Lower leg skin (tissue), 4 donors: ENCODE measurements around the gene BPI. TPM values are rescaled to one million over a fixed set of nuclear protein-coding genes. Genes with fewer than 3 reads are reported as not detected.
"Not testable (repeated sequence)": the region's sequence is repeated elsewhere in the genome, so short reads cannot be mapped to it uniquely, and the experiment has no call there.

Experiments
- DNase-seq, 2 donors: peaks; one replicate each; pipeline ENCODE4 v3.0.0-alpha.2; 2019; ENCODE audit warnings: low spot score in 2 of 2
- H3K4me3 ChIP-seq: fragments of 200-600 bp; sonication (generic); 2 replicates; pipeline ENCODE4 v1.5.1; 2017; ENCODE audit warnings: mild to moderate bottlenecking, low read depth; ENCODE audit not compliant: poor library complexity, severe bottlenecking
- CTCF ChIP-seq, 3 donors: fragments of 450-650 bp; IDR thresholded peaks; one replicate each; pipeline ENCODE4 v1.5.1; 2016; ENCODE audit warnings: antibody characterized with exemption in 3 of 3, mild to moderate bottlenecking in 3 of 3, moderate library complexity in 2 of 3
- POLR2A ChIP-seq, 2 donors: fragments of 450-650 bp; IDR thresholded peaks; one replicate each; pipeline ENCODE4 v1.6.1; 2016 to 2017; ENCODE audit warnings: antibody characterized with exemption in 2 of 2, mild to moderate bottlenecking in 1 of 2, moderate library complexity in 1 of 2
- WGBS, 2 donors: methylation state at CpG; one replicate each; pipeline ENCODE4 v1.1.5; 2018; 5-methylcytosine and 5-hydroxymethylcytosine counted together
- intact Hi-C: fragments of 100-400 bp; cut with DNase I; formaldehyde crosslinking; loops from one replicate; pipeline ENCODE4 v1.15.0; 2023; ENCODE audit warnings: low total_unique reads
- total RNA-seq, 4 donors: library from RNA; depleted of rRNA; stranded (reverse); fragments of >200 nt; gene quantifications; one replicate each; pipeline ENCODE4 v1.1.0, GENCODE V29; 2016

BPI gene
- total RNA-seq, 4 donors from 2014 or later, result not detected

GRCh38 chr20:38373898-38374297, 69.9 kb downstream of the BPI start:
- DNase-seq, result peak in 1 of 2 donors; percentile 39
- 83 to 90% methylated on average over 5 of the region's 5 CpGs for WGBS, 2 donors
- no peak overlapping the region for H3K4me3 ChIP-seq
- intact Hi-C loops, result no loop called here
- no peak for TF ChIP-seq POLR2A (IDR thresholded peaks at IDR 0.05)
- TF ChIP-seq CTCF (IDR thresholded peaks at IDR 0.05), result no peak

GRCh38 chr20:38377039-38377685, 73.2 kb downstream of the BPI start:
- no peak for DNase-seq
- intact Hi-C loops, result no loop called here
- 58 to 60% methylated on average over 11 of the region's 11 CpGs for WGBS, 2 donors
- H3K4me3 ChIP-seq, result no peak overlapping the region
- TF ChIP-seq CTCF (IDR thresholded peaks at IDR 0.05) (no peak), POLR2A (IDR thresholded peaks at IDR 0.05) (no peak)

DNA sequence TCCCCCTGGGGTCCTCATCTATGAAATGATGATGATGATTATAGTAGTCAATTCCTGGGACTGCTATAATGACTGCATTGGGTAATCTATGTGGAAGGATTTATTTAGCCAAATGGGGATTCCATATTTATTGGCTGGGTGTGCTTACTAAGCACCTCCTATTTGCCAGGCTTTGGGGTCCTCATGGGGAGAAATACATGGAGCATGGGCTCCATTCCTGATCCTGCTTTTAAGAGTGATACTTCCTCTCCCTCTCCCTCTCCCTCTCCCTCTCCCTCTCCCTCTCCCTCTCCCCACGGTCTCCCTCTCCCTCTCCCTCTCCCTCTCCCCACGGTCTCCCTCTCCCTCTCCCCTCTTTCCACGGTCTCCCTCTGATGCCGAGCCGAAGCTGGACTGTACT, 73.9 kb downstream of the BPI start:
- H3K4me3 ChIP-seq, intact Hi-C loops, DNase-seq: not testable (repeated sequence)
- 73 to 74% methylated on average over 4 to 5 of the region's 5 CpGs for WGBS, 2 donors

GRCh38 chr20:38383147-38383546, 79.2 kb downstream of the BPI start:
- DNase-seq, result peak in 1 of 2 donors; percentile 8
- WGBS, 2 donors, result 84 to 91% methylated on average over 4 of the region's 4 CpGs
- intact Hi-C loops, result no loop called here
- no peak for TF ChIP-seq POLR2A (IDR thresholded peaks at IDR 0.05)
- TF ChIP-seq CTCF (IDR thresholded peaks at IDR 0.05), result no peak
- H3K4me3 ChIP-seq, result no peak overlapping the region

- WGBS, 2 donors, result 82% methylated on average over 8 of the region's 8 CpGs
- DNase-seq, result no peak
- intact Hi-C loops, result no loop called here
- TF ChIP-seq POLR2A (IDR thresholded peaks at IDR 0.05) (no peak), CTCF (IDR thresholded peaks at IDR 0.05) (no peak)
- H3K4me3 ChIP-seq, result no peak overlapping the region
Observed at GRCh38 chr20:38386004-38386403, 82.0 kb downstream of the BPI start.

DNA sequence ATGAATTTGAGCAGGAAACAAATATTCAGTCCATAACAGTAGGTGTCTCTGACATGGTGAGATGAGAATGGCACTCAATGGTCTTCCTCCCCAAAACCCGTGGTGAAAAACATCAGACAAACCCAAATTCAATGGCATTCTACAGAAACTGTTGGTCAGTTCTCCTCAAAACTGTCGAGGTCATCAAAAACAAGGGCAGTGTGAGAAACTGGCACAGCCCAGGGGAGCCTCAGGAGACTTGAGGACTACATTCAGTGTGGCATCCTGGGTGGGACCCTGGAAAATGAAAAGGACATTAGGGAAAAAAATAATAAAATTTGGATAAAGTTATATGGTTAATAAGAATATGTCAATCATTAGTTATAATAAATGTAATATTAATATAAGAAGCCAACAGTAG, 82.9 kb downstream of the BPI start:
- H3K4me3 ChIP-seq, result no peak overlapping the region
- TF ChIP-seq CTCF (IDR thresholded peaks at IDR 0.05) (no peak), POLR2A (IDR thresholded peaks at IDR 0.05) (no peak)
- intact Hi-C loops, result no loop called here
- 74 to 81% methylated on average over 2 of the region's 2 CpGs for WGBS, 2 donors
- no peak for DNase-seq

Other genes with a start within 250 kb of the BPI start
- gene TGM2, start 138.9 kb upstream of the BPI start, total RNA-seq, result 1 to 10 TPM; 3.7 to 6.2 (median 4.6) TPM
- gene KIAA1755, start 43.4 kb upstream of the BPI start, total RNA-seq, result under 1 TPM in 3 of 4 donors, not detected in 1; 0.17 to 0.88 (median 0.46) TPM
- gene LBP, start 42.3 kb downstream of the BPI start, total RNA-seq, result under 1 TPM in 2 of 4 donors, not detected in 2; 0.23 to 0.55 TPM
- gene SNHG17, start 131.2 kb downstream of the BPI start, total RNA-seq, result 10 to 100 TPM; 21.2 to 72.8 (median 29.7) TPM
- 10 to 100 TPM; 35.3 to 51.0 (median 41.5) TPM for gene RALGAPB, start 168.7 kb downstream of the BPI start, total RNA-seq